ENCODE measurements around the gene ADCY2. TPM values are rescaled to one million over a fixed set of nuclear protein-coding genes. Genes with fewer than 3 reads are reported as not detected.
A peak's percentile ranks its signal among the peaks of the same experiment; 100 is the strongest.

ADCY2 gene
- total and polyA plus RNA-seq, 2 experiments from 2014 or later: 23.8 to 74.9 TPM

DNA sequence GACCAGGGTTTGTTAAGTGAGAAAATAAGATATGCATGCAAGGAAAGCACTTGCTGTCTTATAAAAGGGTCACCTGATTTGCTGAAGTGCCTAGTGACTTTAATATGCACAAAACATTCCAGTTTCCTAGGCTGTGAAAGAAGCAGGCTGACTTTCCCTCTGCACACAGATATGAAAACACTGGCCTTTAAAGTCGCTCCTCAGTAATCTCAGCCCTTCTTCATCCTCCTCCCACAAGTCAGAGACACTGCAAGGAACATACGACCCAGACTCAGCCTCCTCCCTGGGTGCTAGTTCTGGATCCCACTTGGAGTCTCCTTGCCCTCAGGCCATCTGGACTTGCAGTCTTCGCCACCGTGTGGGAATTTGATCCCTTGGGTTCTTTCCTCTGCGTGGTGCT, 288.9 kb downstream of the ADCY2 start (continued):
- TF ChIP-seq, protein P1, sequence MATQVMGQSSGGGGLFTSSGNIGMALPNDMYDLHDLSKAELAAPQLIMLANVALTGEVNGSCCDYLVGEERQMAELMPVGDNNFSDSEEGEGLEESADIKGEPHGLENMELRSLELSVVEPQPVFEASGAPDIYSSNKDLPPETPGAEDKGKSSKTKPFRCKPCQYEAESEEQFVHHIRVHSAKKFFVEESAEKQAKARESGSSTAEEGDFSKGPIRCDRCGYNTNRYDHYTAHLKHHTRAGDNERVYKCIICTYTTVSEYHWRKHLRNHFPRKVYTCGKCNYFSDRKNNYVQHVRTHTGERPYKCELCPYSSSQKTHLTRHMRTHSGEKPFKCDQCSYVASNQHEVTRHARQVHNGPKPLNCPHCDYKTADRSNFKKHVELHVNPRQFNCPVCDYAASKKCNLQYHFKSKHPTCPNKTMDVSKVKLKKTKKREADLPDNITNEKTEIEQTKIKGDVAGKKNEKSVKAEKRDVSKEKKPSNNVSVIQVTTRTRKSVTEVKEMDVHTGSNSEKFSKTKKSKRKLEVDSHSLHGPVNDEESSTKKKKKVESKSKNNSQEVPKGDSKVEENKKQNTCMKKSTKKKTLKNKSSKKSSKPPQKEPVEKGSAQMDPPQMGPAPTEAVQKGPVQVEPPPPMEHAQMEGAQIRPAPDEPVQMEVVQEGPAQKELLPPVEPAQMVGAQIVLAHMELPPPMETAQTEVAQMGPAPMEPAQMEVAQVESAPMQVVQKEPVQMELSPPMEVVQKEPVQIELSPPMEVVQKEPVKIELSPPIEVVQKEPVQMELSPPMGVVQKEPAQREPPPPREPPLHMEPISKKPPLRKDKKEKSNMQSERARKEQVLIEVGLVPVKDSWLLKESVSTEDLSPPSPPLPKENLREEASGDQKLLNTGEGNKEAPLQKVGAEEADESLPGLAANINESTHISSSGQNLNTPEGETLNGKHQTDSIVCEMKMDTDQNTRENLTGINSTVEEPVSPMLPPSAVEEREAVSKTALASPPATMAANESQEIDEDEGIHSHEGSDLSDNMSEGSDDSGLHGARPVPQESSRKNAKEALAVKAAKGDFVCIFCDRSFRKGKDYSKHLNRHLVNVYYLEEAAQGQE (IDR thresholded peaks at IDR 0.05; ENCODE audit: unreplicated experiment): no peak

DNA sequence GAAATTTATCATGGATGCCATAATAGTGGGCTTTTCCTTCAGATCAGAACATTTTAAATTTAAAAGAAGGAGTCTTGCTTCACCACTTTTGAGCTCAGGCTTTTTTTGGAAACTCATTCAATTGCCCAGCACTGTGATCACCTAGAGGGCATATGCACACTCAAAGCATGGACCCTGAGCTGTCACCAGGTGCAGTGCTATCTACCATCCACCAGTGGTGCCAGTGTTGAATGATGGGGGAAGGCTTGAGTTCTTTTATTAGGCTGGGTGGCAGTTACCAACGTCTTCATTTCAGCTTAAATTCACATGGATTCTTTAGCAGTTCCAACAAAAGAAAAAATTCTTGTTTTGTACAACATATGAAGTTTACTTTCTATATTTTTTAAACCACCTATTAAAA, 290.9 kb downstream of the ADCY2 start:
- ATAC-seq: peak; percentile 92
- H4K20me1 ChIP-seq (replicated peaks; ENCODE audit: insufficient read depth): 0 out of 2 replicates have a peak, but pooled peaks cover 5% of the 10 kb centered on the region
- H3K4me3 Mint-ChIP-seq: no peak overlapping the region

More for the DNA sequence above, 290.9 kb downstream of the ADCY2 start:
- no peak overlapping the region for H3K27ac Mint-ChIP-seq
- H3F3A ChIP-seq (replicated peaks; ENCODE audit: low read depth): no peaks in the 10 kb centered on the region
- H3K36me3 ChIP-seq (ENCODE audit: insufficient read depth): no peaks in the 10 kb centered on the region
- DNase-seq (ENCODE audit: low spot score): peak; percentile 54
- TF ChIP-seq ZNF331 (CRISPR knock-in tag; IDR thresholded peaks at IDR 0.05; ENCODE audit: low read depth) (no peak), ZNF114 (CRISPR knock-in tag; IDR thresholded peaks at IDR 0.05) (no peak), CREB1 (CRISPR knock-in tag; IDR thresholded peaks at IDR 0.05; ENCODE audit: low read depth) (no peak)
- TF ChIP-seq, protein P2, sequence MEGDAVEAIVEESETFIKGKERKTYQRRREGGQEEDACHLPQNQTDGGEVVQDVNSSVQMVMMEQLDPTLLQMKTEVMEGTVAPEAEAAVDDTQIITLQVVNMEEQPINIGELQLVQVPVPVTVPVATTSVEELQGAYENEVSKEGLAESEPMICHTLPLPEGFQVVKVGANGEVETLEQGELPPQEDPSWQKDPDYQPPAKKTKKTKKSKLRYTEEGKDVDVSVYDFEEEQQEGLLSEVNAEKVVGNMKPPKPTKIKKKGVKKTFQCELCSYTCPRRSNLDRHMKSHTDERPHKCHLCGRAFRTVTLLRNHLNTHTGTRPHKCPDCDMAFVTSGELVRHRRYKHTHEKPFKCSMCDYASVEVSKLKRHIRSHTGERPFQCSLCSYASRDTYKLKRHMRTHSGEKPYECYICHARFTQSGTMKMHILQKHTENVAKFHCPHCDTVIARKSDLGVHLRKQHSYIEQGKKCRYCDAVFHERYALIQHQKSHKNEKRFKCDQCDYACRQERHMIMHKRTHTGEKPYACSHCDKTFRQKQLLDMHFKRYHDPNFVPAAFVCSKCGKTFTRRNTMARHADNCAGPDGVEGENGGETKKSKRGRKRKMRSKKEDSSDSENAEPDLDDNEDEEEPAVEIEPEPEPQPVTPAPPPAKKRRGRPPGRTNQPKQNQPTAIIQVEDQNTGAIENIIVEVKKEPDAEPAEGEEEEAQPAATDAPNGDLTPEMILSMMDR (conservative IDR thresholded peaks at IDR 0.05; ENCODE audit: low read depth in 2 of 2): peak; percentile 15 to 16; a peak in 1 of 4 replicates
- TF ChIP-seq, protein P3, sequence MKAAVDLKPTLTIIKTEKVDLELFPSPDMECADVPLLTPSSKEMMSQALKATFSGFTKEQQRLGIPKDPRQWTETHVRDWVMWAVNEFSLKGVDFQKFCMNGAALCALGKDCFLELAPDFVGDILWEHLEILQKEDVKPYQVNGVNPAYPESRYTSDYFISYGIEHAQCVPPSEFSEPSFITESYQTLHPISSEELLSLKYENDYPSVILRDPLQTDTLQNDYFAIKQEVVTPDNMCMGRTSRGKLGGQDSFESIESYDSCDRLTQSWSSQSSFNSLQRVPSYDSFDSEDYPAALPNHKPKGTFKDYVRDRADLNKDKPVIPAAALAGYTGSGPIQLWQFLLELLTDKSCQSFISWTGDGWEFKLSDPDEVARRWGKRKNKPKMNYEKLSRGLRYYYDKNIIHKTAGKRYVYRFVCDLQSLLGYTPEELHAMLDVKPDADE (IDR thresholded peaks at IDR 0.05): no peak
- H3K27ac ChIP-seq (ENCODE audit: low read depth): no peak overlapping the region
- H3K9me3 Mint-ChIP-seq: no peaks in the 10 kb centered on the region
- H3K27me3 Mint-ChIP-seq (ENCODE audit: insufficient read depth, low read depth, poor library complexity): peaks cover 4% of the 10 kb centered on the region
- no peak overlapping the region for H2AFZ ChIP-seq
- no peak overlapping the region for H3K4me3 ChIP-seq
- H3K4me1 Mint-ChIP-seq: peaks cover 16% of the 10 kb centered on the region
- peaks cover 20% of the 10 kb centered on the region for H3K4me1 ChIP-seq (ENCODE audit: insufficient read depth)
- no peak overlapping the region for H3K4me2 ChIP-seq
- H3K27me3 ChIP-seq (ENCODE audit: insufficient read depth): no peaks in the 10 kb centered on the region
- H3K79me2 ChIP-seq (replicated peaks; ENCODE audit: insufficient read depth): peaks cover 31% of the 10 kb centered on the region
- H3K36me3 Mint-ChIP-seq (ENCODE audit: low read depth): peaks cover 16% of the 10 kb centered on the region
- H3K9me2 ChIP-seq (ENCODE audit: insufficient read depth): 0 out of 2 replicates have a peak, but pooled peaks cover 7% of the 10 kb centered on the region

Data from GM23338 (cell line).